ENCODE measurements around the gene ZDHHC8.

DNA sequence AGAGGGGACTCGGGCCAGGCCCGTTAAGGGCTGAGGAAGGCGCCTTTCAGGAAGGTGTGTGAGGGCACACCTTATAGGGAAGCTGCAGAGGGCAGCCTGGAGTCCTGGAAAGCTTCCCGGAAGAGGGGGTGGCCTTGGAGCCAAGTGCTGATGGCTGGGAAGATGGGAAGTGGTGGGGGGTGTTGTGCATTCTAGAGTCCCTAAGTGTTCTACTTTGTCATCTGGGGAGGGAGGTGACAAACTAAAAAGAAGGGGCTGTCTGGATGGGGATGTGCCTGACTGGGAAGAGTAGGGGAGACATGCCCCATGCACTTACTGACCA, 6.8 kb downstream of the ZDHHC8 start:
- TF ChIP-seq POLR2A (IDR thresholded peaks at IDR 0.05; ENCODE audit: low read depth, low read length) (no peak), TAF1 (IDR thresholded peaks at IDR 0.05; ENCODE audit: borderline replicate concordance, low read depth, low read length) (no peak)
